ENCODE results near the gene PPP1R14B.
A peak's percentile ranks its signal among the peaks of the same experiment; 100 is the strongest.

Gene PPP1R14B

GRCh38 chr11:64229744-64230170 lies 17.0 kb downstream of the PPP1R14B start:
- no peak for DNase-seq

- no peak for DNase-seq
Observed at GRCh38 chr11:64229090-64229743, 17.5 kb downstream of the PPP1R14B start.

- no peak for DNase-seq
Observed at GRCh38 chr11:64227405-64227956, 19.3 kb downstream of the PPP1R14B start.

- DNase-seq = no peak
Observed at GRCh38 chr11:64226507-64227051, 20.2 kb downstream of the PPP1R14B start.

- DNase-seq = peak; percentile 76
Observed at GRCh38 chr11:64225608-64226506, 20.9 kb downstream of the PPP1R14B start, which contains the start of the genes NUDT22 and TRPT1. Gene NUDT22 (plus strand): TSS chr11:64226274. CDS start chr11:64226653, 379 bp downstream. Gene TRPT1 (minus strand): TSS chr11:64226186. CDS start chr11:64225860, 326 bp downstream.

GRCh38 chr11:64224891-64225607 lies 21.7 kb downstream of the PPP1R14B start:
- DNase-seq = no peak

GRCh38 chr11:64224151-64224890 lies 22.4 kb downstream of the PPP1R14B start:
- no peak for DNase-seq

GRCh38 chr11:64223001-64223651 lies 23.6 kb downstream of the PPP1R14B start:
- DNase-seq = no peak

- no peak for DNase-seq
Observed at GRCh38 chr11:64222651-64223000, 24.1 kb downstream of the PPP1R14B start.

GRCh38 chr11:64220798-64221197 lies 25.9 kb downstream of the PPP1R14B start:
- no peak for DNase-seq

GRCh38 chr11:64220271-64220670 lies 26.5 kb downstream of the PPP1R14B start:
- no peak for DNase-seq

GRCh38 chr11:64219755-64220154 lies 27.0 kb downstream of the PPP1R14B start:
- DNase-seq = no peak

- DNase-seq = no peak
Observed at GRCh38 chr11:64219354-64219684, 27.4 kb downstream of the PPP1R14B start.

GRCh38 chr11:64218628-64219353 lies 28.0 kb downstream of the PPP1R14B start:
- DNase-seq = no peak

- DNase-seq = no peak
Observed at GRCh38 chr11:64216879-64217278, 29.9 kb downstream of the PPP1R14B start.

GRCh38 chr11:64211181-64211872 lies 35.4 kb downstream of the PPP1R14B start:
- no peak for DNase-seq

- no peak for DNase-seq
Observed at GRCh38 chr11:64210301-64211020, 36.3 kb downstream of the PPP1R14B start.

- no peak for DNase-seq
Observed at GRCh38 chr11:64209563-64209843, 37.2 kb downstream of the PPP1R14B start.

GRCh38 chr11:64208796-64209562 lies 37.8 kb downstream of the PPP1R14B start:
- DNase-seq = no peak
